K562 (cell line): ENCODE measurements around the gene ADCY4. TPM values are rescaled to one million over a fixed set of nuclear protein-coding genes. Genes with fewer than 3 reads are reported as not detected.

Source experiments
- CBX2 ChIP-seq: fragments of 200-600 bp; sonication (generic); IDR thresholded peaks from one replicate; pipeline ENCODE4 v1.6.1; 2012; ENCODE audit warnings: mild to moderate bottlenecking, low read length, inconsistent platforms; ENCODE audit not compliant: insufficient read depth, poor library complexity, severe bottlenecking
- NR2C1 ChIP-seq, 2 experiments: fragments of 450-650 bp; IDR thresholded peaks; 2 replicates each; pipeline ENCODE4 v1.6.1; 2017; ENCODE audit warnings: mild to moderate bottlenecking in 2 of 2, antibody characterized with exemption in 1 of 2, inconsistent platforms in 1 of 2, missing compliant biosample characterization in 1 of 2, missing genetic modification characterization in 1 of 2
- NR2C2 ChIP-seq, 2 experiments: fragments of 200-800 bp in 1 of 2; sonication (Bioruptor generic) in 1 of 2; sonication (generic) in 1 of 2; formaldehyde crosslinking in 1 of 2; IDR thresholded peaks; 2 replicates each; pipeline versions ENCODE4 v1.6.1 to v1.8.0; 2016 to 2022; ENCODE audit warnings: mild to moderate bottlenecking in 1 of 2, missing compliant biosample characterization in 1 of 2, missing genetic modification characterization in 1 of 2, missing genetic modification reagents in 1 of 2
- RBM14 ChIP-seq: fragments of 200-400 bp; formaldehyde crosslinking; IDR thresholded peaks from 2 replicates; pipeline ENCODE4 v1.6.1; 2018; ENCODE audit warnings: low read depth, mild to moderate bottlenecking, low read length, moderate library complexity, borderline replicate concordance; ENCODE audit not compliant: insufficient read depth
- RFX1 ChIP-seq: fragments of 450-650 bp; IDR thresholded peaks from 2 replicates; pipeline ENCODE4 v1.6.1; 2016; ENCODE audit warnings: mild to moderate bottlenecking, moderate library complexity
- SAP30 ChIP-seq: fragments of 200-600 bp; sonication (generic); IDR thresholded peaks from 2 replicates; pipeline ENCODE4 v1.6.1; 2012; ENCODE audit warnings: borderline replicate concordance, low read depth, mild to moderate bottlenecking, moderate library complexity, low read length, control low read depth, inconsistent platforms; ENCODE audit not compliant: insufficient read depth, poor library complexity, severe bottlenecking
- SLC30A9 ChIP-seq: fragments of 250-450 bp; sonication (Bioruptor Pico); IDR thresholded peaks from 2 replicates; pipeline ENCODE4 v1.8.0; 2022; ENCODE audit warnings: mild to moderate bottlenecking, moderate library complexity
- ZEB2 ChIP-seq: fragments of 450-650 bp; IDR thresholded peaks from 2 replicates; pipeline ENCODE4 v1.6.1; 2016
- ZNF695 ChIP-seq: fragments of 450-650 bp; formaldehyde crosslinking; IDR thresholded peaks from 2 replicates; pipeline ENCODE4 v1.4.0; 2020; ENCODE audit warnings: mild to moderate bottlenecking, moderate library complexity
- polyA plus RNA-seq, 8 experiments: library from polyadenylated mRNA; depleted of rRNA in 4 of 8; stranded (reverse) in 5 of 8; unstranded in 3 of 8; fragments of >200 nt; fragmentation: Nextera tagmentation in 2 of 8; fragmentation: Illumina TruSeq in 1 of 8; extraction: Ambion mirVana in 2 of 8; extraction: Trizol in 1 of 8; gene quantifications; 2 replicates each; pipeline versions ENCODE4 v1.2.1 to v1.2.3, GENCODE V29; 2011 to 2014; ENCODE audit warnings: inconsistent platforms in 1 of 8, missing spikeins in 1 of 8
- total RNA-seq, 7 experiments: library from RNA; depleted of rRNA in 6 of 7; stranded (reverse); fragments of >200 nt in 6 of 7; fragmentation: Illumina TruSeq in 2 of 7; extraction: Trizol in 2 of 7; gene quantifications; 2 replicates each; pipeline versions ENCODE4 v1.2.1 to v1.2.3, GENCODE V29; 2011 to 2021; ENCODE audit warnings: low replicate concordance in 1 of 7
- TF ChIP-seq, protein P1 (sequence below): fragments of 450-650 bp; formaldehyde crosslinking; IDR thresholded peaks from 2 replicates; pipeline ENCODE4 v1.4.0; 2020; ENCODE audit warnings: mild to moderate bottlenecking, moderate library complexity
- TF ChIP-seq, protein P2 (sequence below): fragments of 450-650 bp; IDR thresholded peaks from 2 replicates; pipeline ENCODE4 v1.6.1; 2017; ENCODE audit warnings: antibody characterized with exemption
- TF ChIP-seq, protein P3 (sequence below): IDR thresholded peaks from 2 replicates; pipeline ENCODE4 v1.6.1; 2016; ENCODE audit warnings: missing genetic modification characterization, missing compliant biosample characterization
- TF ChIP-seq, protein P4 (sequence below): fragments of 450-650 bp; IDR thresholded peaks from 2 replicates; pipeline ENCODE4 v1.6.1; 2017; ENCODE audit warnings: antibody characterized with exemption, mild to moderate bottlenecking
- TF ChIP-seq, protein P5 (sequence below): fragments of 250-450 bp; sonication (Bioruptor Pico); IDR thresholded peaks from 2 replicates; pipeline ENCODE4 v1.8.0; 2022; ENCODE audit warnings: moderate library complexity, mild to moderate bottlenecking, inconsistent platforms

The ADCY4 gene
- total and polyA plus RNA-seq, 9 of the 15 experiments (the other 6 are each of a cell fraction or from before 2014, with no cell fraction given), result 0.04 to 0.31 (median 0.15) TPM; not detected in 2

DNA sequence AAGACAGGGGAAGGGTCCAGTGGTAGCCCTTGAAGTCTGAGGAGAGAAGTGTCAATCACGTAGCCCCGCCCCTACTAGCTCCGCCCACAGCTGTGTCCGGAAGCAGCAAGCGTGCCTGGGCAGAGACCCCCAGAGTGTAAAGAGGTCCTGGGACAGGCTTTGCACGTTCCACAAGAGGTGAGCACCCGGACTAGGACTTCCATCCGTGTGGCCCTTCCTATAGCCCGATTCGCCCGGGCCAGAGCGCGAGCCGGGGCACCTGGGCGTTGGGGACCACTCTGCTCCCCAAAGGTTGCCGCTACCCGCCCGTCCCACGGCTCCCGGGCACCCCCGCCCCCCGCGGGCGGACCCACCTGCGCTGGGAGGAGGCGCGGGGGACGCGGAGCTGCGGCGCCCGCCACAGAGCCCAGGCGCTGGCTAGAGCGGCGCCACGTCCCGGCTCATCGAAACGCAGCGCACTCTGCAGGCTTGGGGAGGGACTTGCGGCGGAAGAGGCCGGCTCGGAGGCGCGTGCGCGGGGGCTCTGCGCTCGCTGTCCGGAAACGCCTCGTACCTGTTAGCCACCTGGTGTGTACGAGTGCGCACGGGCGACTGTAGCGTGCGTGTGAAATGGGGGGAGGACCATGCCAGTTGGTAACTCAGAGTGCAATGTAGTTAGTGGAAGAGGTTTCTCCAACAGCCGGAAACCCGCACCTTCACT is 63.6 kb downstream of the ADCY4 start, which contains the start of gene RABGGTA (continued):
- TF ChIP-seq SAP30 (no peak), ZNF695 (CRISPR knock-in tag) (no peak), ZEB2 (peak; percentile 80), SLC30A9 (no peak), NR2C1 (IDR thresholded peaks at IDR 0.05) (no peak), NR2C1 (tag; IDR thresholded peaks at IDR 0.05) (no peak), RFX1 (no peak), NR2C2 (CRISPR knock-in tag; IDR thresholded peaks at IDR 0.05) (no peak), NR2C2 (tag; IDR thresholded peaks at IDR 0.05) (0 out of 2 replicates have a peak, but pooled peaks have one; percentile 64), CBX2 (no peak), RBM14 (no peak)
- TF ChIP-seq, protein P1, sequence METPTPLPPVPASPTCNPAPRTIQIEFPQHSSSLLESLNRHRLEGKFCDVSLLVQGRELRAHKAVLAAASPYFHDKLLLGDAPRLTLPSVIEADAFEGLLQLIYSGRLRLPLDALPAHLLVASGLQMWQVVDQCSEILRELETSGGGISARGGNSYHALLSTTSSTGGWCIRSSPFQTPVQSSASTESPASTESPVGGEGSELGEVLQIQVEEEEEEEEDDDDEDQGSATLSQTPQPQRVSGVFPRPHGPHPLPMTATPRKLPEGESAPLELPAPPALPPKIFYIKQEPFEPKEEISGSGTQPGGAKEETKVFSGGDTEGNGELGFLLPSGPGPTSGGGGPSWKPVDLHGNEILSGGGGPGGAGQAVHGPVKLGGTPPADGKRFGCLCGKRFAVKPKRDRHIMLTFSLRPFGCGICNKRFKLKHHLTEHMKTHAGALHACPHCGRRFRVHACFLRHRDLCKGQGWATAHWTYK (CRISPR knock-in tag), result no peak
- TF ChIP-seq, protein P2, sequence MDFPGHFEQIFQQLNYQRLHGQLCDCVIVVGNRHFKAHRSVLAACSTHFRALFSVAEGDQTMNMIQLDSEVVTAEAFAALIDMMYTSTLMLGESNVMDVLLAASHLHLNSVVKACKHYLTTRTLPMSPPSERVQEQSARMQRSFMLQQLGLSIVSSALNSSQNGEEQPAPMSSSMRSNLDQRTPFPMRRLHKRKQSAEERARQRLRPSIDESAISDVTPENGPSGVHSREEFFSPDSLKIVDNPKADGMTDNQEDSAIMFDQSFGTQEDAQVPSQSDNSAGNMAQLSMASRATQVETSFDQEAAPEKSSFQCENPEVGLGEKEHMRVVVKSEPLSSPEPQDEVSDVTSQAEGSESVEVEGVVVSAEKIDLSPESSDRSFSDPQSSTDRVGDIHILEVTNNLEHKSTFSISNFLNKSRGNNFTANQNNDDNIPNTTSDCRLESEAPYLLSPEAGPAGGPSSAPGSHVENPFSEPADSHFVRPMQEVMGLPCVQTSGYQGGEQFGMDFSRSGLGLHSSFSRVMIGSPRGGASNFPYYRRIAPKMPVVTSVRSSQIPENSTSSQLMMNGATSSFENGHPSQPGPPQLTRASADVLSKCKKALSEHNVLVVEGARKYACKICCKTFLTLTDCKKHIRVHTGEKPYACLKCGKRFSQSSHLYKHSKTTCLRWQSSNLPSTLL, result no peak
- TF ChIP-seq, protein P3, sequence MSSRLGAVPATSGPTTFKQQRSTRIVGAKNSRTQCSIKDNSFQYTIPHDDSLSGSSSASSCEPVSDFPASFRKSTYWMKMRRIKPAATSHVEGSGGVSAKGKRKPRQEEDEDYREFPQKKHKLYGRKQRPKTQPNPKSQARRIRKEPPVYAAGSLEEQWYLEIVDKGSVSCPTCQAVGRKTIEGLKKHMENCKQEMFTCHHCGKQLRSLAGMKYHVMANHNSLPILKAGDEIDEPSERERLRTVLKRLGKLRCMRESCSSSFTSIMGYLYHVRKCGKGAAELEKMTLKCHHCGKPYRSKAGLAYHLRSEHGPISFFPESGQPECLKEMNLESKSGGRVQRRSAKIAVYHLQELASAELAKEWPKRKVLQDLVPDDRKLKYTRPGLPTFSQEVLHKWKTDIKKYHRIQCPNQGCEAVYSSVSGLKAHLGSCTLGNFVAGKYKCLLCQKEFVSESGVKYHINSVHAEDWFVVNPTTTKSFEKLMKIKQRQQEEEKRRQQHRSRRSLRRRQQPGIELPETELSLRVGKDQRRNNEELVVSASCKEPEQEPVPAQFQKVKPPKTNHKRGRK (tag), result no peak
- TF ChIP-seq, protein P4, sequence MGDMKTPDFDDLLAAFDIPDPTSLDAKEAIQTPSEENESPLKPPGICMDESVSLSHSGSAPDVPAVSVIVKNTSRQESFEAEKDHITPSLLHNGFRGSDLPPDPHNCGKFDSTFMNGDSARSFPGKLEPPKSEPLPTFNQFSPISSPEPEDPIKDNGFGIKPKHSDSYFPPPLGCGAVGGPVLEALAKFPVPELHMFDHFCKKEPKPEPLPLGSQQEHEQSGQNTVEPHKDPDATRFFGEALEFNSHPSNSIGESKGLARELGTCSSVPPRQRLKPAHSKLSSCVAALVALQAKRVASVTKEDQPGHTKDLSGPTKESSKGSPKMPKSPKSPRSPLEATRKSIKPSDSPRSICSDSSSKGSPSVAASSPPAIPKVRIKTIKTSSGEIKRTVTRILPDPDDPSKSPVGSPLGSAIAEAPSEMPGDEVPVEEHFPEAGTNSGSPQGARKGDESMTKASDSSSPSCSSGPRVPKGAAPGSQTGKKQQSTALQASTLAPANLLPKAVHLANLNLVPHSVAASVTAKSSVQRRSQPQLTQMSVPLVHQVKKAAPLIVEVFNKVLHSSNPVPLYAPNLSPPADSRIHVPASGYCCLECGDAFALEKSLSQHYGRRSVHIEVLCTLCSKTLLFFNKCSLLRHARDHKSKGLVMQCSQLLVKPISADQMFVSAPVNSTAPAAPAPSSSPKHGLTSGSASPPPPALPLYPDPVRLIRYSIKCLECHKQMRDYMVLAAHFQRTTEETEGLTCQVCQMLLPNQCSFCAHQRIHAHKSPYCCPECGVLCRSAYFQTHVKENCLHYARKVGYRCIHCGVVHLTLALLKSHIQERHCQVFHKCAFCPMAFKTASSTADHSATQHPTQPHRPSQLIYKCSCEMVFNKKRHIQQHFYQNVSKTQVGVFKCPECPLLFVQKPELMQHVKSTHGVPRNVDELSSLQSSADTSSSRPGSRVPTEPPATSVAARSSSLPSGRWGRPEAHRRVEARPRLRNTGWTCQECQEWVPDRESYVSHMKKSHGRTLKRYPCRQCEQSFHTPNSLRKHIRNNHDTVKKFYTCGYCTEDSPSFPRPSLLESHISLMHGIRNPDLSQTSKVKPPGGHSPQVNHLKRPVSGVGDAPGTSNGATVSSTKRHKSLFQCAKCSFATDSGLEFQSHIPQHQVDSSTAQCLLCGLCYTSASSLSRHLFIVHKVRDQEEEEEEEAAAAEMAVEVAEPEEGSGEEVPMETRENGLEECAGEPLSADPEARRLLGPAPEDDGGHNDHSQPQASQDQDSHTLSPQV, result peak; percentile 84
- TF ChIP-seq, protein P5, sequence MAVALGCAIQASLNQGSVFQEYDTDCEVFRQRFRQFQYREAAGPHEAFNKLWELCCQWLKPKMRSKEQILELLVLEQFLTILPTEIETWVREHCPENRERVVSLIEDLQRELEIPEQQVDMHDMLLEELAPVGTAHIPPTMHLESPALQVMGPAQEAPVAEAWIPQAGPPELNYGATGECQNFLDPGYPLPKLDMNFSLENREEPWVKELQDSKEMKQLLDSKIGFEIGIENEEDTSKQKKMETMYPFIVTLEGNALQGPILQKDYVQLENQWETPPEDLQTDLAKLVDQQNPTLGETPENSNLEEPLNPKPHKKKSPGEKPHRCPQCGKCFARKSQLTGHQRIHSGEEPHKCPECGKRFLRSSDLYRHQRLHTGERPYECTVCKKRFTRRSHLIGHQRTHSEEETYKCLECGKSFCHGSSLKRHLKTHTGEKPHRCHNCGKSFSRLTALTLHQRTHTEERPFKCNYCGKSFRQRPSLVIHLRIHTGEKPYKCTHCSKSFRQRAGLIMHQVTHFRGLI (CRISPR knock-in tag), result no peak
